Measurements from ENCODE around the gene MCTS1.
"Not testable (repeated sequence)": the region's sequence is repeated elsewhere in the genome, so short reads cannot be mapped to it uniquely, and the experiment has no call there.

The MCTS1 gene

DNA sequence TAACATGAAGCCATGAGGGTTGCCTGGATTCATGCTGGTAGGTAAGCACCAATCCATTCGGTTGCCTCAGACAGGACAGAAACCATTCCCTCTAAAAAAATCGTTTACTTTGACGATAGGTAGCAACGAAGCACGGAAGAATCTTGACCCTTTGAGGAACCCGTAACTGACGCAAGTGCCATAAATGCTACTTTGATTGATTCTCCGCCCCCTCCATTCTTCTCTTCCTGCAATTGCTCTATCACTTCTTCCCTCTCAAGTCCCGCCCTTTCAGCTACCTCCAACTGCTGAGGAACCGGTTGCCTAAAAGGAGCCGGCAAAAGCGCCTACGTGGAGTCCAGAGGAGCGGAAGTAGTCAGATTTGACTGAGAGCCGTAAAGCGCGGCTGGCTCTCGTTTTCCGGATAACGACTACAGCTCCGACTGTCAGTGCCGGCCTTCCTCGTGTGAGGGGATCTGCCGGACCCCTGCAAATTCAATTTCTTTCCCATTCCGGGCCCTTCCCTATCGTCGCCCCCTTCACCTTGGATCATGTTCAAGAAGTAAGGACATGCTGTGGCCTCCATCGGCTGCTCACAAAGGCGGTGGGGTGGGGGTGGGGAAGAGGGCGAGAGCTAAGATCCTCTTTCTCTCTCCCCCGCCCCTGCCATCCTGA lies at the start of gene MCTS1:
TSS of gene MCTS1 (plus strand) at position 395 of the 654 bp plus-strand sequence. CDS start at position 531, 136 bp downstream.
- peak; percentile 93 to 97 for DNase-seq

GRCh38 chrX:120556251-120556650 lies 47.6 kb upstream of the MCTS1 start:
- DNase-seq = no peak

DNA sequence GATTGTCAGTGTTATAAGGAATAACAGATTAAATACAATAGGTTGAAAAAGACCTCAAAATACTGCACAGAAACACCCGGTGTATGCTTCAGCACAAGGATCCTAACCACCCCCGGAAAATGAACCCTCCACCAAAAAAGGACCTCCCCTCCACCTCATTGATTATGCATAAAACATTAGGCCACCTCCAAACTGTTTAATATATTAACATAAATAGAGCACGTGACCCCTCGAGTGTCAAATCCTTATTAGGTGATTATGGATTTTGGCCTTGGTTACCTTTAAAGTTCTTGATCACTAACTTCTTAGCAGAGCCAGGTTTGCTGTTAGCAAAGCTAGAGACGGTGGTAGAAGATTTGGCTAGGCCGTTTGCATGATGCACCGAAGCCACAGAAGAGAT lies 44.1 kb upstream of the MCTS1 start:
- DNase-seq = peak; percentile 10 to 67

- DNase-seq = peak in 1 of 2 experiments; percentile 71
Measured at GRCh38 chrX:120560405-120560841, 43.5 kb upstream of the MCTS1 start.

GRCh38 chrX:120560842-120561633 lies 42.9 kb upstream of the MCTS1 start, which contains the start of gene CUL4B:
CUL4B (minus strand) TSS chrX:120560962; CDS start chrX:120560638, 324 bp downstream.
- peak; percentile 95 to 98 for DNase-seq

DNA sequence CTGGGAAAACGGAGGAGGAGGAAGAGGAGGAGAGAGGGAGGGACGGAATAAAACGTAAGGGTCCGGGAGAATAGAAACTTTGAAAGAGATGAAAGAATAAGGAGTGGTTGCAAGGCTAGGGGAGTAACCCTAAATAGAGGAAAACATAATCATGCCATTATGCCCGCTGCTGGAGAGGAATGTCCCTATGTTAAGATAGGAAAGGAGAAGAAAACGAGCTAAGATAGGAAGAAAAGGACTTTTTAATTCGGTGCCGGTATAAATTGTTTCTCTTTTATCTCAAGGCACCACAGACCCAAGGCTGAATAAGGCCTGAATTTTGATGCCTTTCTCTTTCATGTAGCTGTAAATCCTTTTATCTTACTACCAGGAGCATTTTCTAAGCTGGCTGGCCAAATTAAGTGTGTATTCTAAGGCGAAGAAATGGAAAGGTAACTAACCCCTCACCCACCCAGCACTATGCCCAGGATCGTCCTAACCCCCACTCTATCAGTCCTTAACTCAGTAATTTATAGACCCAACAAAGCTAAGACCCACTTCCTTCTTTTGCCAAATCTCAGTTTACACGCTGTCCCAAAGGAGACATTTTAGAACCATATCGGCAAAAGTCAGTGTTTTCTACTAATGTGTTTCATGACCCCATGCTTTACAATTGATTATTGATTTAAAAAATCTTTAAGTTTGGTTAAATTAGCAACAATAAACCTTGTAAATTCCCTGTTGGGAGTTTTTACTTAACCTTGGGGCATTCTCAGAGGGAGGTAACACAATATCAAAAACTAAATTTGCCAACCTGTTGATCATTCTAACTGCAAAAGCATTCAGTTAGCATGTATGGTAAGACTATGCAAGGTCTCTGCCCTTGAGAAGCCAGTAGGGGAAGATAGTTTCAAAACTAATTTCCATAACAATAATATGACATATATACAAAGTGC lies 42.0 kb upstream of the MCTS1 start:
- no peak for DNase-seq

DNA sequence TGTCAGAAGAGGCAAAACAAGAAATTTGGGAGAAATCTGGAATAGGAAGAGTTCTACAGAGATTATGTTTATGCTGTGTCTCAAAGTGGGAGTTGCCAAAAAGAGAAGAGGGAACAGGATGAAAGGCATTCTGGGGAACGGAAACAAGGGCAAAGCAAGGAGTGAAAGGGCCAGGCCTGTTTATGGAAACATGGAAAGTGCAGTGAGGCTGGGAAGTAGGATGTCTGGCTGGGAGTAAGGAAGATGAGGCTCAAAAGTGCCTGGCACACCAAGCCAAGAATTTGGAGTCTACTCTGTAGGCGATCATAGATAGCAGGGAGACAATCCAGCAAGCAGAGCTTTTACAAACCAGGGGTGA lies 41.4 kb upstream of the MCTS1 start:
- no peak for DNase-seq

DNA sequence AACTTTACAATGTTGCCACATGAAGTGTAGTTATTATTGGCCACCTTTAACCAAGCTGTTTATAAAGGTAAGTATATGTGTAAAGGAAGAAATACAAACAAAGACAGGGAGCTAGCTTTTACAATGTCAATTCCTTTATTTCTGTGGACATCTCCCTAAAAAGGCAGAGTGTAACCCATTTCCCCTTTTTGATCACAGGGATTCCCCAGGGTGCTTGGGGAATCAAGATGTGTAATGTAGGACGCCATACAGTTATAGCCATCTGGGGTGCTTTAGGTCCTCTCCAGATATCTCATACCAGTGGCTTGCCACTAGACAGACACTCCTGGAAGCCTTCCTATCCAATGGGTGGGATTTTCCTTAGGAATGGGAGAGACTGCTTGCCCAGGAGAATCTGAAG lies 39.0 kb upstream of the MCTS1 start:
- DNase-seq = no peak

- no peak for DNase-seq
Measured at GRCh38 chrX:120566817-120567216, 37.1 kb upstream of the MCTS1 start.

DNA sequence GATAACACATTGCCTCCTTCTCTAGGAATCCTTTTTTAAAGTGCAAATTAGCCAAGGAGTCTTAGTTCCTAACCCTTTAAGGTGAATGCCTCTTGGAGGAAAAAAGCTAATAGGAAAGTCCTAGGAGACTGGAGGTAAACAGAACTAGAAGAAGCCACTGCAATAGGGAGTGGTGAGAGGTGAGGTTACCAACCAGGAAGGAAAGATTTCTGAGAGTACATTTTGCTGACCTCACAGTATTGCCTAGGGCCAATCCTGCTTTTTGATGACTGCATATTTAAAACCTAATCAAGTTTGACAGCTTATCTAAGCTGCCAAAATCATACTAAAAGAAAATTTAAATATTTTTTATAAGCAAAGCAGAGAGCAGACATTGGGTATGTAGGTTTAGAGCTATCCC lies 35.9 kb upstream of the MCTS1 start:
- DNase-seq = no peak

GRCh38 chrX:120568609-120569008 lies 35.3 kb upstream of the MCTS1 start:
- no peak for DNase-seq

GRCh38 chrX:120570011-120570600 lies 33.8 kb upstream of the MCTS1 start:
- no peak for DNase-seq

DNA sequence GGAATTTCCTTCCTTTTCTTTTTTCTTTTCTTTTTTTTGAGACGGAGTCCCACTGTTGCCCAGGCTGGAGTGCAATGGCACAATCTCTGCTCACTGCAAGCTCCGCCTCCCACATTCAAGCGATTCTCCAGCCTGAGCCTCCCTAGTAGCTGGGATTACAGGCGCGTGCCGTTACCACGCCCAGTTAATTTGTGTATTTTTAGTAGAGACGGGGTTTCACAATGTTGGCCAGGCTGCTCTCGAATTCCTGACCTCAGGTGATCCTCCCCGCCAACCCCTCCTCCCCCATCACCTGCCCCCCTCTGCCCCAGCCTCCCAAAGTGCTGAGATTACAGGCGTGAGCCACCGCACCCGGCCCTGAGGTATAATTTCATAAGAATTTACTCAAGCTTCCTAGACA lies 30.1 kb upstream of the MCTS1 start:
- DNase-seq = not testable (repeated sequence)

DNA sequence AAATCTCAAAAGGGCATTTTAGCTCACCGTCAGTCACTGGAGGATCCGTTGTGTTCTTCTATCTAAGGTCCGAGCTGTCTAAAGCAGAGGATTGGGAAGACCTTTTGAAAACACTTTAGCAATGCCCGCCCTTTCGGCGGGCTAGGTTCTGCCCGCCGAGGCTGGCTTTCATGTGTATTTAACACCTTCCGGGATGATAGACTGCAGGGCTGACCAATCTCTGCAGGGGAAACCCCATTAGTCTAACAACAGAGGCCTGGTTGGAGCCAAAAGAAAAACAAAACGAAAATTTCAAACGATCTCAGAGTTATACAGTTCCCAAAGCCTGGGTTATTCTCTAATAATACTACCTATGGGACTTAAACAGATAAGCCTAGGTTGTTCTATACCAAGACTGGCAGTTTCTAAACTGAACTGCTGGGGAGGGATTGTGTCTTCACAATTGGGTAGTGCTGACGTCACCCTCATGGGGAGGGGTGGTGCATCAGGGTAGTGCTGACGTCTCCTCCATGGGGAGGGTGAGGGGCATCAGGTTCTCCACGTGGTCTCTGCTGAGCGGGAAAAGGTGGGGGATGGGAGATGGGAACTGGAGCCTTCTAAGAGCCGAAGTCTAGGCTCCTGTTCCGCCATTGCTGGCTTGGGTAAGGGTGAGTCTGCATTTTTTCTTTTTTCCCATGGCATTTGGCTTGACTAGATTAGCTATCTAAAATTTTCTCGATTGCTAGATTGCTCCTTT lies 28.4 kb upstream of the MCTS1 start:
- no peak for DNase-seq

DNA sequence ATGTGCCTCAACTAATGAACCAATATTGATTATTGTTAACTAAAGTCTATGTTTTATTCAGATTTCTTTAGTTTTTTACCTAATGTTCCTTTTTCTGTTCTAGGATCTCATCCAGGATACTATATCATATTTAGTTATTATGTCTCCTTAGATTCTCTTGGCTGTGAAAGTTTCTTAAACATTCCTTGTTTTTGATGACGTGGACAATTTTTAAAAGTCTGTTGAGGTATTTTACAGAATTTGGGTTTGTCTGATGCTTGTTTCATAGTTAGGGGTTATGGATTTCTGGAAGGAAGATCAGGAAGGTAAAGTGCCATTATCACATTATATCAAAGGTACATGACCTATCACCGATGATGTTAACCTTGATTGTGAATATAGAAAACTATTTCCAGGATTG lies 18.2 kb upstream of the MCTS1 start:
- DNase-seq = no peak

DNA sequence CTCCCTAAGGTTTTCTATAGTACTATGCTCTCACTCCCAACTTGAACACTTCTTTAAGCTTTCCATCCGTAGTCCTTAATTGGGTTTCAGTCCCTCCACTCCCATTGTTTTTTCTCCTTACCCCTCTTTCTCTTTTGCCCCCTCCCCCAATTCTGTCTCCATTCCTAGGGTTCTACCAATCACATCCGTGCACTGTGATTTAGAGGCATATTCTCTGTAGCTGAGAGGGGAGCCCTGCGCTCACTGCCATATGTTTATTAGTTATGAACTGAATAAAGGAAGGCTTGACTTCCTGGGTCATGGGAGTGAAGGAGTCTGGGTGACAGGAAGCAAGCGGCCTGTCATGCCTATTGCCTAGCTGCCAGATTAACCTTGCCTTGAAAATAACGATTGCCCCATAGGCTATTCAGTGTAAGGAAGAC lies 471 bp downstream of the MCTS1 start:
- peak; percentile 18 to 68 for DNase-seq

DNA sequence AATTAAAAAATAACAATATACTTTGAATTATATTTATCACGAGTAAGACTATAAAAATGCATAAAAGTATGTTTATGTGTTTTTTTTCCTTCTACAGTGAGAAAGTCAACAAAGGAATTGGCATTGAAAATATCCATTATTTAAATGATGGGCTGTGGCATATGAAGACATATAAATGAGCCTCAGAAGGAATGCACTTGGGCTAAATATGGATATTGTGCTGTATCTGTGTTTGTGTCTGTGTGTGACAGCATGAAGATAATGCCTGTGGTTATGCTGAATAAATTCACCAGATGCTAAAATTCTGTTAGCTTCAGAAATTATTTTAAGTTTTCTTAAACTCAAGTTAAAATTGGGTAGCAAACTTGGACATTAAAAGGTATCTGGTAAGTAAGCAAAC lies 8.2 kb downstream of the MCTS1 start:
- no peak for DNase-seq

- no peak for DNase-seq
Measured at GRCh38 chrX:120614816-120615215, 10.9 kb downstream of the MCTS1 start.

DNA sequence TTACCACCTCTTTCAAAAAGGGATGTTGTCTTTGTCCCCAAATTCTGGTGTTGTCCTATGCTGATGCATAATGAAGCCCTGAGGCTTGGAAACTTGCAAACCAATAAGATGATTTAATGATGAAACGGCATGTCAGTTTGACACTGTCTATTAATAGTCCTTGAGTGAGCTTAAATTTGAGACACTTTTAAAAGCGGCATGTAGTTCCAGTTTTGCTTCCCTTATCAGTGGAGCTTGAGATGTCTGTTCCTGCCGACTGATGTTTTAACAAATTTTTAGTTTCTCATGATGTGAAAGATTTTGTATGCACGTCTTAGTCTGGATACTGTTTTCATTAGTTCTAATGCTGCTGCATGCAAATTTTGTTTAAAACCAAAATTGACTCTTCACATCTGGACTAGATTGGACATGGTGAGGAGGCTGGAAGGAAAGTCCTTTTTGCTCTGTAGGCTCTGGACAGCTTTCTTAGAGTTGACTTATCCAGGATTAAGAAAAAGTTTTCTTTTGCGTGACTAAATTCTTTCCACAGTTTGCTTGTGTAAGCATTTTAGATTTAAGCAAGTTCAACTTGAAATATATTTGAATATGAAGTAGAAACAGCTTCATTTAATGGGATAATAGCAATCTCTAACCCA lies 14.2 kb downstream of the MCTS1 start:
- no peak for DNase-seq

- DNase-seq = no peak
Measured at GRCh38 chrX:120625371-120625770, 21.5 kb downstream of the MCTS1 start.
